ENCODE data around the gene MPIG6B.

DNA sequence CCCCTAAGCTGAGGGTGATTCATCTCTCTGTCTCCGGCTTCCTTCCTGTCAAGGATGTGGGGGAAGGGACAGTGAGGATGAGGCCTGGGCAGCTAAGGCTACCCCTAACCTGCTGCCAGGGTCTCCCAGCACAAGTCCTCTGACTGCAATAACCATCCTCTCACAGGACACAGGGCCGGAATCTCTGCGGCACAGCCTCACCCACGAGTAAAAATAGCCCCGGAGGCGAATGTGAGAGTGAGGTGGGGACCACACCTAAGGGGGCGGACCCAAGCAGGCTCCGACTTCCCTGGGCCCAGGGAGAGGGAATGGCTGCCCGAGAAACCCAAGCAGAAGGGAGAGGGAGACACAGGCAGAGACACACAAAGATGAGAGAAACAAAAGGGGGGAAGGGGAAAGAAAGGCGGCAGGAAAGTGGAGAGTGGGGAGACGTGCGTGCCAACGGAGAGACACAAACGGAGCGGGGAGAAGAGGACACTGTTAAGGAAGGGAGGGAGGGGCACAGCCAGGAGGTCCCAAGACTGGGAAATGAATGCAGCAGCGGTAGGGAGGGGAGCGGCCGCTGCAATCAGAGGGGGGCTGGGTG, 11.7 kb downstream of the MPIG6B start:
- TF ChIP-seq SMC3 (IDR thresholded peaks at IDR 0.05) (no peak), ZC3H11A (IDR thresholded peaks at IDR 0.05) (no peak), NR3C1 (IDR thresholded peaks at IDR 0.05) (no peak)
- TF ChIP-seq, protein P1, sequence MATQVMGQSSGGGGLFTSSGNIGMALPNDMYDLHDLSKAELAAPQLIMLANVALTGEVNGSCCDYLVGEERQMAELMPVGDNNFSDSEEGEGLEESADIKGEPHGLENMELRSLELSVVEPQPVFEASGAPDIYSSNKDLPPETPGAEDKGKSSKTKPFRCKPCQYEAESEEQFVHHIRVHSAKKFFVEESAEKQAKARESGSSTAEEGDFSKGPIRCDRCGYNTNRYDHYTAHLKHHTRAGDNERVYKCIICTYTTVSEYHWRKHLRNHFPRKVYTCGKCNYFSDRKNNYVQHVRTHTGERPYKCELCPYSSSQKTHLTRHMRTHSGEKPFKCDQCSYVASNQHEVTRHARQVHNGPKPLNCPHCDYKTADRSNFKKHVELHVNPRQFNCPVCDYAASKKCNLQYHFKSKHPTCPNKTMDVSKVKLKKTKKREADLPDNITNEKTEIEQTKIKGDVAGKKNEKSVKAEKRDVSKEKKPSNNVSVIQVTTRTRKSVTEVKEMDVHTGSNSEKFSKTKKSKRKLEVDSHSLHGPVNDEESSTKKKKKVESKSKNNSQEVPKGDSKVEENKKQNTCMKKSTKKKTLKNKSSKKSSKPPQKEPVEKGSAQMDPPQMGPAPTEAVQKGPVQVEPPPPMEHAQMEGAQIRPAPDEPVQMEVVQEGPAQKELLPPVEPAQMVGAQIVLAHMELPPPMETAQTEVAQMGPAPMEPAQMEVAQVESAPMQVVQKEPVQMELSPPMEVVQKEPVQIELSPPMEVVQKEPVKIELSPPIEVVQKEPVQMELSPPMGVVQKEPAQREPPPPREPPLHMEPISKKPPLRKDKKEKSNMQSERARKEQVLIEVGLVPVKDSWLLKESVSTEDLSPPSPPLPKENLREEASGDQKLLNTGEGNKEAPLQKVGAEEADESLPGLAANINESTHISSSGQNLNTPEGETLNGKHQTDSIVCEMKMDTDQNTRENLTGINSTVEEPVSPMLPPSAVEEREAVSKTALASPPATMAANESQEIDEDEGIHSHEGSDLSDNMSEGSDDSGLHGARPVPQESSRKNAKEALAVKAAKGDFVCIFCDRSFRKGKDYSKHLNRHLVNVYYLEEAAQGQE (IDR thresholded peaks at IDR 0.05) = no peak
- TF ChIP-seq, protein P2, sequence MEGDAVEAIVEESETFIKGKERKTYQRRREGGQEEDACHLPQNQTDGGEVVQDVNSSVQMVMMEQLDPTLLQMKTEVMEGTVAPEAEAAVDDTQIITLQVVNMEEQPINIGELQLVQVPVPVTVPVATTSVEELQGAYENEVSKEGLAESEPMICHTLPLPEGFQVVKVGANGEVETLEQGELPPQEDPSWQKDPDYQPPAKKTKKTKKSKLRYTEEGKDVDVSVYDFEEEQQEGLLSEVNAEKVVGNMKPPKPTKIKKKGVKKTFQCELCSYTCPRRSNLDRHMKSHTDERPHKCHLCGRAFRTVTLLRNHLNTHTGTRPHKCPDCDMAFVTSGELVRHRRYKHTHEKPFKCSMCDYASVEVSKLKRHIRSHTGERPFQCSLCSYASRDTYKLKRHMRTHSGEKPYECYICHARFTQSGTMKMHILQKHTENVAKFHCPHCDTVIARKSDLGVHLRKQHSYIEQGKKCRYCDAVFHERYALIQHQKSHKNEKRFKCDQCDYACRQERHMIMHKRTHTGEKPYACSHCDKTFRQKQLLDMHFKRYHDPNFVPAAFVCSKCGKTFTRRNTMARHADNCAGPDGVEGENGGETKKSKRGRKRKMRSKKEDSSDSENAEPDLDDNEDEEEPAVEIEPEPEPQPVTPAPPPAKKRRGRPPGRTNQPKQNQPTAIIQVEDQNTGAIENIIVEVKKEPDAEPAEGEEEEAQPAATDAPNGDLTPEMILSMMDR (IDR thresholded peaks at IDR 0.05) = no peak
